K562 (cell line): ENCODE data around the gene ASMTL. TPM values are rescaled to one million over a fixed set of nuclear protein-coding genes. Genes with fewer than 3 reads are reported as not detected.

Source experiments
- GATAD2B ChIP-seq: fragments of 450-650 bp; IDR thresholded peaks from 2 replicates; pipeline ENCODE4 v1.6.1; 2017; ENCODE audit warnings: mild to moderate bottlenecking, borderline replicate concordance
- PPARD ChIP-seq: fragments of 250-450 bp; sonication (Bioruptor Pico); IDR thresholded peaks from 2 replicates; pipeline ENCODE4 v1.8.0; 2022; ENCODE audit warnings: inconsistent platforms, mild to moderate bottlenecking, moderate library complexity
- ZNF311 ChIP-seq: fragments of 250-450 bp; sonication (Bioruptor Pico); IDR thresholded peaks from 2 replicates; pipeline ENCODE4 v1.4.0; 2020; ENCODE audit warnings: mild to moderate bottlenecking, moderate library complexity
- polyA plus RNA-seq, 8 experiments: library from polyadenylated mRNA; depleted of rRNA in 4 of 8; stranded (reverse) in 5 of 8; unstranded in 3 of 8; fragments of >200 nt; fragmentation: Nextera tagmentation in 2 of 8; fragmentation: Illumina TruSeq in 1 of 8; extraction: Ambion mirVana in 2 of 8; extraction: Trizol in 1 of 8; gene quantifications; 2 replicates each; pipeline versions ENCODE4 v1.2.1 to v1.2.3, GENCODE V29; 2011 to 2014; ENCODE audit warnings: inconsistent platforms in 1 of 8, missing spikeins in 1 of 8
- total RNA-seq, 7 experiments: library from RNA; depleted of rRNA in 6 of 7; stranded (reverse); fragments of >200 nt in 6 of 7; fragmentation: Illumina TruSeq in 2 of 7; extraction: Trizol in 2 of 7; gene quantifications; 2 replicates each; pipeline versions ENCODE4 v1.2.1 to v1.2.3, GENCODE V29; 2011 to 2021; ENCODE audit warnings: low replicate concordance in 1 of 7
- TF ChIP-seq, protein P1 (sequence below): fragments of 450-650 bp; IDR thresholded peaks from 2 replicates; pipeline ENCODE4 v1.6.1; 2016; ENCODE audit warnings: antibody characterized with exemption
- TF ChIP-seq, protein P2 (sequence below): sonication (generic); formaldehyde crosslinking; IDR thresholded peaks from 2 replicates; pipeline ENCODE4 v1.8.1; 2022; ENCODE audit warnings: missing genetic modification reagents
- TF ChIP-seq, protein P3 (sequence below): fragments of 450-650 bp; IDR thresholded peaks from 2 replicates; pipeline ENCODE4 v1.6.1; 2016; ENCODE audit warnings: mild to moderate bottlenecking, moderate library complexity

ASMTL gene
- total and polyA plus RNA-seq, 9 of the 15 experiments (the other 6 are each of a cell fraction or from before 2014, with no cell fraction given), result 0.56 to 20.6 (median 7.6) TPM

DNA sequence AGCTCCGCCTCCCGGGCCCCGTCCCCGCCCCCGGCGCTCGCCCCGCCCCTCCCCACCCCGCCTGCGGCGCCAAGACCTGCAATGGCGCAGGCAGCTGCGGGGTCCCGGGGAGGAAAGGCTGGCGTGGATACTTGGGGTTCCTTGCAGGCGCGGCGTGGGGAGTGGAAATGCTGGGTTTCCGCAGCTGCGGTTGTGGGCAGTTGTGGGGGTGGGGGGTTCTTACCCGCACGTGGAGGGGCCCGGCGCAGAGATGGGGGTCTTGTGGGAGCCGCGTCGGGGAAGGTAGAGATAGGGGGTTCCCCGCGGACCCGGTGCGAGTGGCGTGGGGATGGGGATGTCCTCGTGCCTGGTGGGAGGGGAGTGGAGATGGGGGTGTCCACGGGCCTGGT, 680 bp upstream of the ASMTL start (continued):
- TF ChIP-seq, protein P1, sequence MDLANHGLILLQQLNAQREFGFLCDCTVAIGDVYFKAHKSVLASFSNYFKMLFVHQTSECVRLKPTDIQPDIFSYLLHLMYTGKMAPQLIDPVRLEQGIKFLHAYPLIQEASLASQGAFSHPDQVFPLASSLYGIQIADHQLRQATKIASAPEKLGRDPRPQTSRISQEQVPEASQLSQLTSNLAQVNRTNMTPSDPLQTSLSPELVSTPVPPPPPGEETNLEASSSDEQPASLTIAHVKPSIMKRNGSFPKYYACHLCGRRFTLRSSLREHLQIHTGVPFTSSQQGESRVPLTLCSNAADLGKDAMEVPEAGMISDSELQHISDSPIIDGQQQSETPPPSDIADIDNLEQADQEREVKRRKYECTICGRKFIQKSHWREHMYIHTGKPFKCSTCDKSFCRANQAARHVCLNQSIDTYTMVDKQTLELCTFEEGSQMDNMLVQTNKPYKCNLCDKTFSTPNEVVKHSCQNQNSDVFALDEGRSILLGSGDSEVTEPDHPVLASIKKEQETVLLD, result peak; percentile 84; the same call in 1 of the 2 replicates
- TF ChIP-seq, protein P2, sequence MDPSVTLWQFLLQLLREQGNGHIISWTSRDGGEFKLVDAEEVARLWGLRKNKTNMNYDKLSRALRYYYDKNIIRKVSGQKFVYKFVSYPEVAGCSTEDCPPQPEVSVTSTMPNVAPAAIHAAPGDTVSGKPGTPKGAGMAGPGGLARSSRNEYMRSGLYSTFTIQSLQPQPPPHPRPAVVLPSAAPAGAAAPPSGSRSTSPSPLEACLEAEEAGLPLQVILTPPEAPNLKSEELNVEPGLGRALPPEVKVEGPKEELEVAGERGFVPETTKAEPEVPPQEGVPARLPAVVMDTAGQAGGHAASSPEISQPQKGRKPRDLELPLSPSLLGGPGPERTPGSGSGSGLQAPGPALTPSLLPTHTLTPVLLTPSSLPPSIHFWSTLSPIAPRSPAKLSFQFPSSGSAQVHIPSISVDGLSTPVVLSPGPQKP (CRISPR knock-in tag), result no peak
- no peak for TF ChIP-seq PPARD
- no peak for TF ChIP-seq ZNF311 (CRISPR knock-in tag)
- no peak; the same call in 1 of the 2 replicates for TF ChIP-seq GATAD2B
- TF ChIP-seq, protein P3, sequence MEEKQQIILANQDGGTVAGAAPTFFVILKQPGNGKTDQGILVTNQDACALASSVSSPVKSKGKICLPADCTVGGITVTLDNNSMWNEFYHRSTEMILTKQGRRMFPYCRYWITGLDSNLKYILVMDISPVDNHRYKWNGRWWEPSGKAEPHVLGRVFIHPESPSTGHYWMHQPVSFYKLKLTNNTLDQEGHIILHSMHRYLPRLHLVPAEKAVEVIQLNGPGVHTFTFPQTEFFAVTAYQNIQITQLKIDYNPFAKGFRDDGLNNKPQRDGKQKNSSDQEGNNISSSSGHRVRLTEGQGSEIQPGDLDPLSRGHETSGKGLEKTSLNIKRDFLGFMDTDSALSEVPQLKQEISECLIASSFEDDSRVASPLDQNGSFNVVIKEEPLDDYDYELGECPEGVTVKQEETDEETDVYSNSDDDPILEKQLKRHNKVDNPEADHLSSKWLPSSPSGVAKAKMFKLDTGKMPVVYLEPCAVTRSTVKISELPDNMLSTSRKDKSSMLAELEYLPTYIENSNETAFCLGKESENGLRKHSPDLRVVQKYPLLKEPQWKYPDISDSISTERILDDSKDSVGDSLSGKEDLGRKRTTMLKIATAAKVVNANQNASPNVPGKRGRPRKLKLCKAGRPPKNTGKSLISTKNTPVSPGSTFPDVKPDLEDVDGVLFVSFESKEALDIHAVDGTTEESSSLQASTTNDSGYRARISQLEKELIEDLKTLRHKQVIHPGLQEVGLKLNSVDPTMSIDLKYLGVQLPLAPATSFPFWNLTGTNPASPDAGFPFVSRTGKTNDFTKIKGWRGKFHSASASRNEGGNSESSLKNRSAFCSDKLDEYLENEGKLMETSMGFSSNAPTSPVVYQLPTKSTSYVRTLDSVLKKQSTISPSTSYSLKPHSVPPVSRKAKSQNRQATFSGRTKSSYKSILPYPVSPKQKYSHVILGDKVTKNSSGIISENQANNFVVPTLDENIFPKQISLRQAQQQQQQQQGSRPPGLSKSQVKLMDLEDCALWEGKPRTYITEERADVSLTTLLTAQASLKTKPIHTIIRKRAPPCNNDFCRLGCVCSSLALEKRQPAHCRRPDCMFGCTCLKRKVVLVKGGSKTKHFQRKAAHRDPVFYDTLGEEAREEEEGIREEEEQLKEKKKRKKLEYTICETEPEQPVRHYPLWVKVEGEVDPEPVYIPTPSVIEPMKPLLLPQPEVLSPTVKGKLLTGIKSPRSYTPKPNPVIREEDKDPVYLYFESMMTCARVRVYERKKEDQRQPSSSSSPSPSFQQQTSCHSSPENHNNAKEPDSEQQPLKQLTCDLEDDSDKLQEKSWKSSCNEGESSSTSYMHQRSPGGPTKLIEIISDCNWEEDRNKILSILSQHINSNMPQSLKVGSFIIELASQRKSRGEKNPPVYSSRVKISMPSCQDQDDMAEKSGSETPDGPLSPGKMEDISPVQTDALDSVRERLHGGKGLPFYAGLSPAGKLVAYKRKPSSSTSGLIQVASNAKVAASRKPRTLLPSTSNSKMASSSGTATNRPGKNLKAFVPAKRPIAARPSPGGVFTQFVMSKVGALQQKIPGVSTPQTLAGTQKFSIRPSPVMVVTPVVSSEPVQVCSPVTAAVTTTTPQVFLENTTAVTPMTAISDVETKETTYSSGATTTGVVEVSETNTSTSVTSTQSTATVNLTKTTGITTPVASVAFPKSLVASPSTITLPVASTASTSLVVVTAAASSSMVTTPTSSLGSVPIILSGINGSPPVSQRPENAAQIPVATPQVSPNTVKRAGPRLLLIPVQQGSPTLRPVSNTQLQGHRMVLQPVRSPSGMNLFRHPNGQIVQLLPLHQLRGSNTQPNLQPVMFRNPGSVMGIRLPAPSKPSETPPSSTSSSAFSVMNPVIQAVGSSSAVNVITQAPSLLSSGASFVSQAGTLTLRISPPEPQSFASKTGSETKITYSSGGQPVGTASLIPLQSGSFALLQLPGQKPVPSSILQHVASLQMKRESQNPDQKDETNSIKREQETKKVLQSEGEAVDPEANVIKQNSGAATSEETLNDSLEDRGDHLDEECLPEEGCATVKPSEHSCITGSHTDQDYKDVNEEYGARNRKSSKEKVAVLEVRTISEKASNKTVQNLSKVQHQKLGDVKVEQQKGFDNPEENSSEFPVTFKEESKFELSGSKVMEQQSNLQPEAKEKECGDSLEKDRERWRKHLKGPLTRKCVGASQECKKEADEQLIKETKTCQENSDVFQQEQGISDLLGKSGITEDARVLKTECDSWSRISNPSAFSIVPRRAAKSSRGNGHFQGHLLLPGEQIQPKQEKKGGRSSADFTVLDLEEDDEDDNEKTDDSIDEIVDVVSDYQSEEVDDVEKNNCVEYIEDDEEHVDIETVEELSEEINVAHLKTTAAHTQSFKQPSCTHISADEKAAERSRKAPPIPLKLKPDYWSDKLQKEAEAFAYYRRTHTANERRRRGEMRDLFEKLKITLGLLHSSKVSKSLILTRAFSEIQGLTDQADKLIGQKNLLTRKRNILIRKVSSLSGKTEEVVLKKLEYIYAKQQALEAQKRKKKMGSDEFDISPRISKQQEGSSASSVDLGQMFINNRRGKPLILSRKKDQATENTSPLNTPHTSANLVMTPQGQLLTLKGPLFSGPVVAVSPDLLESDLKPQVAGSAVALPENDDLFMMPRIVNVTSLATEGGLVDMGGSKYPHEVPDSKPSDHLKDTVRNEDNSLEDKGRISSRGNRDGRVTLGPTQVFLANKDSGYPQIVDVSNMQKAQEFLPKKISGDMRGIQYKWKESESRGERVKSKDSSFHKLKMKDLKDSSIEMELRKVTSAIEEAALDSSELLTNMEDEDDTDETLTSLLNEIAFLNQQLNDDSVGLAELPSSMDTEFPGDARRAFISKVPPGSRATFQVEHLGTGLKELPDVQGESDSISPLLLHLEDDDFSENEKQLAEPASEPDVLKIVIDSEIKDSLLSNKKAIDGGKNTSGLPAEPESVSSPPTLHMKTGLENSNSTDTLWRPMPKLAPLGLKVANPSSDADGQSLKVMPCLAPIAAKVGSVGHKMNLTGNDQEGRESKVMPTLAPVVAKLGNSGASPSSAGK, result no peak
